Neuronal stem cell (in vitro differentiated cells): ENCODE results near the gene LHX2.

Experiments
- DNase-seq: peaks from one replicate; pipeline ENCODE4 v3.0.0-alpha.2; 2013; ENCODE audit warnings: low spot score
- H2AFZ ChIP-seq: one replicate; pipeline ENCODE4 v1.6.1; 2013; ENCODE audit warnings: mild to moderate bottlenecking, low read length, inconsistent platforms
- H2AK5ac ChIP-seq: 2 replicates; pipeline ENCODE4 v1.6.1; 2013; ENCODE audit warnings: low read depth, mild to moderate bottlenecking, inconsistent platforms, low read length, moderate library complexity, mixed read lengths
- H2BK120ac ChIP-seq: 2 replicates; pipeline ENCODE4 v1.6.1; 2013; ENCODE audit warnings: low read depth, mild to moderate bottlenecking, inconsistent platforms, low read length, moderate library complexity, mixed read lengths
- H2BK12ac ChIP-seq: one replicate; pipeline ENCODE4 v1.6.1; 2013; ENCODE audit warnings: low read length, inconsistent platforms
- H2BK15ac ChIP-seq: 2 replicates; pipeline ENCODE4 v1.6.1; 2013; ENCODE audit warnings: mild to moderate bottlenecking, low read length, inconsistent platforms, mixed read lengths
- H2BK5ac ChIP-seq: one replicate; pipeline ENCODE4 v1.6.1; 2013; ENCODE audit warnings: inconsistent platforms, mild to moderate bottlenecking, low read length, moderate library complexity
- H3K14ac ChIP-seq: one replicate; pipeline ENCODE4 v1.6.1; 2013; ENCODE audit warnings: low read length, inconsistent platforms
- H3K18ac ChIP-seq: 2 replicates; pipeline ENCODE4 v1.6.1; 2013; ENCODE audit warnings: low read length, inconsistent platforms
- H3K23ac ChIP-seq: 2 replicates; pipeline ENCODE4 v1.6.1; 2013; ENCODE audit warnings: low read depth, mild to moderate bottlenecking, mixed read lengths, low read length, inconsistent platforms; ENCODE audit not compliant: poor library complexity
- H3K27ac ChIP-seq: replicated peaks from 3 replicates; pipeline ENCODE4 v1.5.1; 2013; ENCODE audit warnings: low read length, inconsistent platforms
- H3K27me3 ChIP-seq, 3 experiments: 2 replicates each; pipeline ENCODE4 v1.6.1; 2013; ENCODE audit warnings: low read length in 3 of 3, mild to moderate bottlenecking in 2 of 3, inconsistent platforms in 1 of 3, low read depth in 1 of 3, mixed read lengths in 1 of 3, moderate library complexity in 1 of 3; ENCODE audit not compliant: control insufficient read depth in 3 of 3, insufficient read depth in 3 of 3
- H3K36me3 ChIP-seq, 2 donors: replicated peaks in 1 of 2; 2 replicates each; pipeline ENCODE4 v1.6.1; 2013; ENCODE audit warnings: low read length in 2 of 2; ENCODE audit not compliant: control insufficient read depth in 2 of 2, insufficient read depth in 2 of 2
- H3K4ac ChIP-seq: 2 replicates; pipeline ENCODE4 v1.6.1; 2013; ENCODE audit warnings: inconsistent platforms, mild to moderate bottlenecking, low read length, moderate library complexity
- H3K4me1 ChIP-seq, 2 donors: 1 replicate in 1 of 2; 2 replicates in 1 of 2; pipeline ENCODE4 v1.6.1; 2013; ENCODE audit warnings: low read length in 2 of 2, low read depth in 1 of 2; ENCODE audit not compliant: control insufficient read depth in 2 of 2, insufficient read depth in 1 of 2
- H3K4me2 ChIP-seq: one replicate; pipeline ENCODE4 v1.6.1; 2013; ENCODE audit warnings: mild to moderate bottlenecking, low read length, inconsistent platforms; ENCODE audit not compliant: insufficient read depth, poor library complexity, severe bottlenecking
- H3K4me3 ChIP-seq, 2 donors: 2 replicates each; pipeline ENCODE4 v1.5.1; 2013; ENCODE audit warnings: low read length in 2 of 2, mild to moderate bottlenecking in 2 of 2, inconsistent platforms in 1 of 2, moderate library complexity in 1 of 2
- H3K79me1 ChIP-seq: one replicate; pipeline ENCODE4 v1.6.1; 2013; ENCODE audit warnings: low read depth, mild to moderate bottlenecking, inconsistent platforms, low read length, moderate library complexity
- H3K9ac ChIP-seq: one replicate; pipeline ENCODE4 v1.6.1; 2013; ENCODE audit warnings: mild to moderate bottlenecking, low read depth, low read length, inconsistent platforms; ENCODE audit not compliant: poor library complexity
- H3K9me3 ChIP-seq, 2 donors: replicated peaks in 1 of 2; 2 replicates each; pipeline versions ENCODE3 to v1.6.1; 2013; ENCODE audit warnings: low read length in 2 of 2, mild to moderate bottlenecking in 2 of 2, inconsistent platforms in 1 of 2, low read depth in 1 of 2, mixed read lengths in 1 of 2, moderate library complexity in 1 of 2; ENCODE audit not compliant: control insufficient read depth in 2 of 2, insufficient read depth in 1 of 2
- H4K8ac ChIP-seq: one replicate; pipeline ENCODE4 v1.6.1; 2013; ENCODE audit warnings: low read depth, mild to moderate bottlenecking, inconsistent platforms, low read length, moderate library complexity
- H4K91ac ChIP-seq: one replicate; pipeline ENCODE4 v1.6.1; 2013; ENCODE audit warnings: low read length, low read depth, mild to moderate bottlenecking, inconsistent platforms; ENCODE audit not compliant: poor library complexity
- WGBS, 2 donors: extraction: QIAGEN DNeasy Blood & Tissue Kit; methylation state at CpG; one replicate each; pipeline ENCODE4 v1.1.7; 2013; ENCODE audit warnings: missing lambda C conversion rate in 2 of 2, mixed read lengths in 1 of 2; ENCODE audit not compliant: insufficient read length in 2 of 2, insufficient replicate concordance in 1 of 2; ENCODE audit errors: extremely low coverage in 2 of 2; 5-methylcytosine and 5-hydroxymethylcytosine counted together

Gene LHX2

GRCh38 chr9:124005029-124005771 lies 6.4 kb upstream of the LHX2 start:
- no peak overlapping the region for H3K14ac ChIP-seq
- no peak overlapping the region for H2AK5ac ChIP-seq
- H3K27ac ChIP-seq, result peak overlapping the region; percentile 2
- no peak overlapping the region for H3K4me2 ChIP-seq
- peaks cover 0 to 100% (median 4%) of the 10 kb centered on the region in 3 experiments for H3K27me3 ChIP-seq
- no peak overlapping the region for H3K18ac ChIP-seq
- H4K8ac ChIP-seq, result no peak overlapping the region
- no peak overlapping the region for H2BK15ac ChIP-seq
- H3K9ac ChIP-seq, result no peak overlapping the region
- WGBS, 2 donors, result no CpG with 5 or more reads among the region's 4 CpGs
- H2BK120ac ChIP-seq, result no peak overlapping the region
- no peak overlapping the region for H2BK12ac ChIP-seq
- peaks cover 0 to 4% of the 10 kb centered on the region in 2 donors for H3K9me3 ChIP-seq
- H3K36me3 ChIP-seq, result no peaks in the 10 kb centered on the region
- H4K91ac ChIP-seq, result no peak overlapping the region
- H3K4me1 ChIP-seq, result peaks cover 13 to 42% of the 10 kb centered on the region in 2 donors
- H3K79me1 ChIP-seq, result peaks cover 3% of the 10 kb centered on the region
- H3K23ac ChIP-seq, result no peak overlapping the region
- no peak overlapping the region for H3K4me3 ChIP-seq
- no peak overlapping the region for H2BK5ac ChIP-seq
- peak; percentile 30 for DNase-seq
- H2AFZ ChIP-seq, result no peak overlapping the region
- no peak overlapping the region for H3K4ac ChIP-seq

GRCh38 chr9:124006448-124007361 lies 4.9 kb upstream of the LHX2 start:
- no peak overlapping the region for H2BK5ac ChIP-seq
- peaks cover 16 to 49% of the 10 kb centered on the region in 2 donors for H3K4me1 ChIP-seq
- no peak overlapping the region for H2BK12ac ChIP-seq
- peaks cover 0 to 96% (median 6%) of the 10 kb centered on the region in 3 experiments for H3K27me3 ChIP-seq
- H3K9me3 ChIP-seq, result peaks cover 0 to 4% of the 10 kb centered on the region in 2 donors
- H3K18ac ChIP-seq, result no peak overlapping the region
- no peak overlapping the region for H2BK15ac ChIP-seq
- H3K4ac ChIP-seq, result no peak overlapping the region
- no peak overlapping the region for H3K14ac ChIP-seq
- peak overlapping the region; percentile 92 for H3K4me2 ChIP-seq
- H3K36me3 ChIP-seq, result no peaks in the 10 kb centered on the region
- H2BK120ac ChIP-seq, result no peak overlapping the region
- no peak overlapping the region for H3K23ac ChIP-seq
- no peak overlapping the region for H3K4me3 ChIP-seq
- peak overlapping the region; percentile 51 for H3K27ac ChIP-seq
- WGBS, 2 donors, result no CpG with 5 or more reads among the region's 13 CpGs
- H2AK5ac ChIP-seq, result no peak overlapping the region
- H3K79me1 ChIP-seq, result peaks cover 6% of the 10 kb centered on the region
- no peak overlapping the region for H3K9ac ChIP-seq
- no peak overlapping the region for H2AFZ ChIP-seq
- H4K91ac ChIP-seq, result no peak overlapping the region
- DNase-seq, result peak; percentile 29
- no peak overlapping the region for H4K8ac ChIP-seq

GRCh38 chr9:124007565-124008302 lies 3.8 kb upstream of the LHX2 start:
- Histone ChIP-seq H2BK12ac (no peak overlapping the region), H3K36me3 (no peaks in the 10 kb centered on the region), H2BK120ac (peak overlapping the region; percentile 77), H2AK5ac (peak overlapping the region; percentile 41), H3K27ac (peak overlapping the region; percentile 70), H4K91ac (no peak overlapping the region), H3K27me3 (peaks cover 0 to 96% (median 6%) of the 10 kb centered on the region in 3 experiments), H2BK5ac (peak overlapping the region; percentile 79), H3K4me3 (peak overlapping the region in 1 of 2 donors; percentile 76), H3K4me2 (peak overlapping the region; percentile 92), H3K18ac (peak overlapping the region; percentile 97), H3K79me1 (peaks cover 6% of the 10 kb centered on the region), H3K9ac (peak overlapping the region; percentile 40), H4K8ac (no peak overlapping the region), H3K9me3 (peaks cover 0 to 4% of the 10 kb centered on the region in 2 donors), H3K4ac (no peak overlapping the region), H3K23ac (no peak overlapping the region), H3K14ac (no peak overlapping the region), H2BK15ac (no peak overlapping the region), H2AFZ (peak overlapping the region; percentile 89), H3K4me1 (peaks cover 17 to 45% of the 10 kb centered on the region in 2 donors)
- peak; percentile 21 for DNase-seq
- WGBS, 2 donors, result no CpG with 5 or more reads among the region's 25 CpGs
